GM10248 (cell line): ENCODE measurements around the gene ADAMTSL5.
A peak's percentile ranks its signal among the peaks of the same experiment; 100 is the strongest.
"Not testable (repeated sequence)": the region's sequence is repeated elsewhere in the genome, so short reads cannot be mapped to it uniquely, and the experiment has no call there.

Experiments
- CTCF ChIA-PET: fragments of 300-600 bp; sonication (Branson Sonifier 250); formaldehyde crosslinking; extraction: SDS; loops from one replicate; lab custom pipeline; 2021; ENCODE audit warnings: antibody characterized with exemption; lab: Yijun Ruan, JAX
- POLR2A ChIA-PET: fragments of 350-650 bp; sonication (Branson Sonifier 250); formaldehyde crosslinking; extraction: SDS; loops from one replicate; lab custom pipeline; 2020; ENCODE audit warnings: antibody characterized with exemption; lab: Yijun Ruan, JAX
- DNase-seq: peaks from one replicate; pipeline ENCODE4 v3.0.0; 2012; ENCODE audit errors: extremely low spot score
- TF ChIP-seq, protein P1 (sequence below): IDR thresholded peaks from 2 replicates; pipeline ENCODE4 v1.5.1; 2012; ENCODE audit warnings: mild to moderate bottlenecking, low read depth; ENCODE audit errors: extremely low read depth, missing control alignments, control extremely low read depth

ADAMTSL5 gene

DNA sequence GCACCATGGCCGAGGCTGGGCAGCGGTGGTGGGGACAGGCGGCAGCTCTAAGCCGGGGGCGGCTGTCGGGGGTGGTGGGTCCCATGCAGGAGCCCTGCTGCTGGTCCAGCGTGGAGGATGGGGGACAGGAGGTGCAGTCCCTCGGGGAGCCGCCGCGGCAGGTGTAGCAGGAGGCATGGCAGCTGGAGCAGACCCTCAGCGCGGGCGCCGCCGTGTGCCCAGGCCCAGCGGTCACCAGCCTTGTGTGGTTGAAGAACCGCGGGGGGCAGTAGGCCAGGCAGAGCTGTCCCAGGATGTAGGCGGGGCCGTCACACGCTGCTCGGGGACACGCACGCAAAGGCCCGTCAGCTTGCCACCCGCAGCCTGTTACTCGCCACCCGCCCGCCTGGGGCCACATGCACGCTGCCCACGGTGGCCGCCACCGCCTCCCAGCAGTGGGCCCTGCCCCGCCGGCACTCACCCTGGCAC is 30.9 kb downstream of the ADAMTSL5 start:
- TF ChIP-seq, protein P1, sequence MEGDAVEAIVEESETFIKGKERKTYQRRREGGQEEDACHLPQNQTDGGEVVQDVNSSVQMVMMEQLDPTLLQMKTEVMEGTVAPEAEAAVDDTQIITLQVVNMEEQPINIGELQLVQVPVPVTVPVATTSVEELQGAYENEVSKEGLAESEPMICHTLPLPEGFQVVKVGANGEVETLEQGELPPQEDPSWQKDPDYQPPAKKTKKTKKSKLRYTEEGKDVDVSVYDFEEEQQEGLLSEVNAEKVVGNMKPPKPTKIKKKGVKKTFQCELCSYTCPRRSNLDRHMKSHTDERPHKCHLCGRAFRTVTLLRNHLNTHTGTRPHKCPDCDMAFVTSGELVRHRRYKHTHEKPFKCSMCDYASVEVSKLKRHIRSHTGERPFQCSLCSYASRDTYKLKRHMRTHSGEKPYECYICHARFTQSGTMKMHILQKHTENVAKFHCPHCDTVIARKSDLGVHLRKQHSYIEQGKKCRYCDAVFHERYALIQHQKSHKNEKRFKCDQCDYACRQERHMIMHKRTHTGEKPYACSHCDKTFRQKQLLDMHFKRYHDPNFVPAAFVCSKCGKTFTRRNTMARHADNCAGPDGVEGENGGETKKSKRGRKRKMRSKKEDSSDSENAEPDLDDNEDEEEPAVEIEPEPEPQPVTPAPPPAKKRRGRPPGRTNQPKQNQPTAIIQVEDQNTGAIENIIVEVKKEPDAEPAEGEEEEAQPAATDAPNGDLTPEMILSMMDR: no peak
- CTCF ChIA-PET: no interaction called here
- no peak for DNase-seq
- POLR2A ChIA-PET: no interaction called here

DNA sequence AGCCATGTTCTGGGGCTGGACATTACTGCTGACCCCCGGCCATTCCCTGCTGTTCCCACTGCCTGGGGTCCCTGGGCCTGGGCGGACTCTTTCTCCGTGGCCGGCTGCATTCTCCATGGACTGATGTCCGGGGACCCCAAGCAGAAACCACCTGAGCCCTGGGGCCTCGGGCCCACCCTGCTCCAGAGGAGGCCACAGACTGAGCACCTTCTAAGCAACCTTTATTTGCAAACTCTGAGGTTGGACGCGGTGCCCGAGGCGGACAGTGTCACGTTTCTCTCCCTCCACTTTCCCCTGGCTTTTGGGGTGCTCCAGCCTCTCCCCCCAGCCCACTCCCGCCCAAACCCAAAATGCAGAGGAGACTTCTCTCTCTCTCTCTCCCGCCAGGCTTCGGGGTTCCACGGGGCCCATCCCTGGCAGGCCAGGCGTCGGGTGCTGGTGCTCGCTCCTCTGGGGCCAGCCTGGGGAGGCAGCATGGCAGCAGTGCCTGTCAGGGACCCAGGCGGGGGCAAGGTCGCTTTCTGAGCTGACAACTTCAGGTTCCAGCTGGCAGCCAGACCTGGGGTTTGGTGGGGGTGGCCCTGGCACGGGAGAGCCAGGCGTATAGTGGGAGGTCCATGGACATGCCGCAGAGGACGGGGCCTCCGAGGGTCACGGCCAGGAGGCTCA is 31.5 kb downstream of the ADAMTSL5 start:
- TF ChIP-seq, protein P1: no peak
- DNase-seq: no peak
- ChIA-PET POLR2A (no interaction called here), CTCF (no interaction called here)

DNA sequence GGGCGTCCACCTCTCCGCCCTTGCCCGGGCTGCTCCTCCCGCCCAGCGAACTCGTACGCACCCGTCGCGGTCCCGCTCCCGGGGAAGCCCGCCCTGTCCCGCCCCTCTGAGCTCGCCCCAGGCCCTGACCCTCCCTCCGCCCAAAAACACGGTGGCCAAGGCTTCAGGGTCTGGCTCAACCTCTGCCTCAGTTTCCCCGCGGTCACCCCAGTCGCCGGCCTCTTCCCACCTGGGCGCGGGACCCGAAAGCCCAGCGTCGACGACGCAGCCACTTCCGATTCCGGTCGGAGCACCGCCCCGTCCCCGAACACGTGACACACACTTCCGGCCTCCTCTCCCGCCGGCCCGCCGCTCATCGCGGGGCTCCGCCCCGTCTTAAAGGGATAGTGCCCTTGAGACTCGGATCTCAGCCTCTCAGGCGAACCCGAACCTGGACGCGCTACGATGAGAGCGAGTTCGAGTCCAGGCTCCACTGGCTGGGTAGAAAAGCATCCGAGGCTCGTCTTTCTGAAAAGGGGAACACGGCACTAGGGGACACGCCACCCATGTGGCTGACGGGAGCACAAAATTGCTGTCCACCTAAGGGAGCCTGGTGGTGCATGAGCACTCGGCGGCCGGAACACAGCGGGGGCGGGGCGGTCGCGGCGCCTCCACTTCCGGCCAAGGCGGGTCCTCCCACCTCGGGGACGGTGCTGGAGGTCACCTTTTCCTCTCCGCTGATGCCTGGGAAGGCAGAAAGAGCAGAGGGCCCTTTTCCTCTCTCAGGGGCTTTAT is 33.7 kb downstream of the ADAMTSL5 start, which contains the start of gene C19orf25:
Gene C19orf25 (minus strand): TSS at position 282 of the 774 bp plus-strand sequence. CDS start 312 bp downstream, outside the sequence.
- TF ChIP-seq, protein P1: no peak
- DNase-seq: peak; percentile 98
- ChIA-PET POLR2A (interaction anchor here (0.6 kb wide), 1 partner anchor 480 kb away, joined by 3 read pairs; no protein-coding TSS in a partner anchor), CTCF (no interaction called here)

DNA sequence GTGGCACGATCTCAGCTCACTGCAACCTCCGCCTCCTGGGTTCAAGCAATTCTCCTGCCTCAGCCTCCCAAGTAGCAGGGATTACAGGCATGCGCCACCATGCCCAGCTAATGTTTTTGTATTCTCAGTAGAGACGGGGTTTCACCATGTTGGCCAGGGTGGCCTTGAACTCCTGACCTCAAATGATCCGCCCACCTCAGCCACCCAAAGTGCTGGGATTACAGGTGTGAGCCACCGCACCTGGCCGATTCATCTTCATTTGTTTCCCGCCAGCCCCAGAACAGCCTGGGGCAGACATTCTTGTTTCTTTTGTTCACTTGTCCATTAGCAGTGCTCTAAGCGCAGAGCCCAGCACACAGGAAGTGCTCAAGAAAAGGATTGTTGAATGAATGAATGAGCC is 35.8 kb downstream of the ADAMTSL5 start:
- POLR2A ChIA-PET: not testable (repeated sequence)
- CTCF ChIA-PET: interaction anchor here (1.2 to 1.3 kb wide), 2 partner anchors 19 to 32 kb away, joined by 3 read pairs; no protein-coding TSS in a partner anchor

DNA sequence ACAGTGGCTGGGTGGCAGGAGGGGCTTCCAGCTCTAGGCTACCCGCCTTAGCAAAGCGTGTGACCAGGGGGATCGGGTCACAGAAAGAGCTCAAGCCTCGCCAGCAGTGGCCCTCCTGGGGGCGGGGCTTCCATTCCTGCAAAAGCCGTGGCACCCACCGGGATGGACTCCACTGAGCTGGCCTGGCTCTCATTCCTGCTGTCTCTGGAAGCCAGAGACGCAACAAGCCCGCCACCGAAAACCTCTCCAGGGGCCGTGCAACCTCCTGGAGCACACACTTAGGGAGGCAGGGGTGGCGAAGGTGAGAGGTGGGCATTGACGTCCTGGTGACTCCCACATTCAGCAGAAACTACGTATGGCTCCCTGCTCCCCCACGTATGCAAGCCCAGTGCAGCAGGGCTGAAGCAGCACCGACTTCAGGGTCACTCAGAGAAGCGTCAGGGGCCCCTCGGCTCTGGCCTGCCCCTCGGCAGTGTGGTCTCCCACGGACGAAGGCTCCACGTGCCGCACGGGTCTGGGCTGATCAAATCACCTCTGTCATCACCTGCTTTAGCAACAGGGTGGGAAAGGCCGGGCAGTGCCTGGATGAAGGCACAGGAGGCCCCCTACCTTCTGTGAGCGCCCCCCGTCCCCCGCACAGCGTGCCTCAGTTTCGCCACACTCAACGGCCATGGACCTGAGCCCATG is 36.9 kb downstream of the ADAMTSL5 start:
- TF ChIP-seq, protein P1: no peak
- POLR2A ChIA-PET: interaction anchor here (1.1 kb wide), 1 partner anchor 33 kb away, joined by 7 read pairs; no protein-coding TSS in a partner anchor
- CTCF ChIA-PET: interaction anchor here (1.1 kb wide), 1 partner anchor 197 kb away, joined by 4 read pairs; no protein-coding TSS in a partner anchor
- no peak for DNase-seq

More for the DNA sequence above, 35.8 kb downstream of the ADAMTSL5 start:
- not testable (repeated sequence) for DNase-seq

DNA sequence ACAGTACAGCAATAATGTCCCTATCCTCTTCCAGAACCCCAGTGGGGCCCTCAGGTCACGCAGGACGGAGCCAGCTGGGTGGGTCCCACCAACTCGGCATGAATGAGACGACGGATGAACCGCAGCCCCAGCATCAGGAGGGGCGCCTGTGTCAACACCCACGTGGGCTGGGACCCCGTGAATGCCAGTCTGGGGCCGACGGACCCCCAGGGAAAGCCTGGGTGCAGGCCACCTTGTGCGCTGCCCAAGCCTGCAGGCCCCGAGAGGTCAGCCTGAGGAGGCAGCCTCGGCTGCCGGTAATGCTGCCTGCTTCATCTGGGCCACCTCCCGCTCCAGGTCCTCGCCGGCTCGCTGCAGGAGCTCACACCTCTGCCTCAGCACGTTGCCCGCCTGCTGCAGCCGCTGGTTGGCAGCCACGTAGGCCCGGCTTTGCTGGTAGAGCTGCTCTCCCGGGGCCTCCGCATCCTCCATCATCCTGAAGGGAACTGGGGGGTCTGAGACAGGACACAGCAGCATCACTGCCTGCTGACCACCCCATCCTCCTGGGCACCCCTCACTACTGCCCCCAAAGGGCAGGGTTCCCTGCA is 38.0 kb downstream of the ADAMTSL5 start:
- CTCF ChIA-PET: interaction anchor here (1.1 kb wide), 1 partner anchor 196 kb away, joined by 4 read pairs; no protein-coding TSS in a partner anchor
- TF ChIP-seq, protein P1: no peak
- POLR2A ChIA-PET: interaction anchor here (1.1 kb wide), 1 partner anchor 32 kb away, joined by 7 read pairs; no protein-coding TSS in a partner anchor
- no peak for DNase-seq
